ENCODE measurements around the gene PLEKHG5. TPM values are rescaled to one million over a fixed set of nuclear protein-coding genes. Genes with fewer than 3 reads are reported as not detected.

Gene PLEKHG5, protein sequence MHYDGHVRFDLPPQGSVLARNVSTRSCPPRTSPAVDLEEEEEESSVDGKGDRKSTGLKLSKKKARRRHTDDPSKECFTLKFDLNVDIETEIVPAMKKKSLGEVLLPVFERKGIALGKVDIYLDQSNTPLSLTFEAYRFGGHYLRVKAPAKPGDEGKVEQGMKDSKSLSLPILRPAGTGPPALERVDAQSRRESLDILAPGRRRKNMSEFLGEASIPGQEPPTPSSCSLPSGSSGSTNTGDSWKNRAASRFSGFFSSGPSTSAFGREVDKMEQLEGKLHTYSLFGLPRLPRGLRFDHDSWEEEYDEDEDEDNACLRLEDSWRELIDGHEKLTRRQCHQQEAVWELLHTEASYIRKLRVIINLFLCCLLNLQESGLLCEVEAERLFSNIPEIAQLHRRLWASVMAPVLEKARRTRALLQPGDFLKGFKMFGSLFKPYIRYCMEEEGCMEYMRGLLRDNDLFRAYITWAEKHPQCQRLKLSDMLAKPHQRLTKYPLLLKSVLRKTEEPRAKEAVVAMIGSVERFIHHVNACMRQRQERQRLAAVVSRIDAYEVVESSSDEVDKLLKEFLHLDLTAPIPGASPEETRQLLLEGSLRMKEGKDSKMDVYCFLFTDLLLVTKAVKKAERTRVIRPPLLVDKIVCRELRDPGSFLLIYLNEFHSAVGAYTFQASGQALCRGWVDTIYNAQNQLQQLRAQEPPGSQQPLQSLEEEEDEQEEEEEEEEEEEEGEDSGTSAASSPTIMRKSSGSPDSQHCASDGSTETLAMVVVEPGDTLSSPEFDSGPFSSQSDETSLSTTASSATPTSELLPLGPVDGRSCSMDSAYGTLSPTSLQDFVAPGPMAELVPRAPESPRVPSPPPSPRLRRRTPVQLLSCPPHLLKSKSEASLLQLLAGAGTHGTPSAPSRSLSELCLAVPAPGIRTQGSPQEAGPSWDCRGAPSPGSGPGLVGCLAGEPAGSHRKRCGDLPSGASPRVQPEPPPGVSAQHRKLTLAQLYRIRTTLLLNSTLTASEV
- 3.3 TPM for polyA plus RNA-seq (2012; ENCODE audit: insufficient read depth, insufficient read length)

DNA sequence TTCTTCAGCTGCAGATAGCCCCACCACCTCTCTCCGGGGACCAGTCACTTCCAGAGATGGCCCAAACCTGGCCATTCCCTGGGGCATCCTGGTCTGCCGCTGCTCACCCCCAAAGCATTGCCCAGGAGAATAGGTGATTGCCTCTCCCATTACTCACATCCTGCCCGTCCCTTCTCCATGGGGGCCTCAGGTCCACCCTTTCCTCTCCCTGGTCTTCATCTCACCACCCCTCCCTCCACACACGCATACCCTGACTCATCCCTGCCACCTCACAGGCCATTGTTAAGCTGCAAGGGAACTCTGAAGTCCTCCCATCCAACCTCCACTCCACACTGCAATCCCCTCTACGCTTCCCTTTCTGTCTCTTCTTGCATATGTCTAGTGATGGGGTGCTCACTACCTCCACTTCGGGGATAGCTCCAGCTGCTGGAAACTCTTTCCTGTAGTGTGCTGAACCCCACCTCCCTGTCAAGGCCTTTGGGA, at the start of gene PLEKHG5:
PLEKHG5 (minus strand) TSS at position 188 of the 483 bp plus-strand sequence. CDS start 14,096 bp downstream, outside the sequence.
- DNase-seq (ENCODE audit: low read depth, low spot score), result no peak
- H3K4me3 ChIP-seq (ENCODE audit: low read length), result peak within 1 kb of the TSS; percentile 80

DNA sequence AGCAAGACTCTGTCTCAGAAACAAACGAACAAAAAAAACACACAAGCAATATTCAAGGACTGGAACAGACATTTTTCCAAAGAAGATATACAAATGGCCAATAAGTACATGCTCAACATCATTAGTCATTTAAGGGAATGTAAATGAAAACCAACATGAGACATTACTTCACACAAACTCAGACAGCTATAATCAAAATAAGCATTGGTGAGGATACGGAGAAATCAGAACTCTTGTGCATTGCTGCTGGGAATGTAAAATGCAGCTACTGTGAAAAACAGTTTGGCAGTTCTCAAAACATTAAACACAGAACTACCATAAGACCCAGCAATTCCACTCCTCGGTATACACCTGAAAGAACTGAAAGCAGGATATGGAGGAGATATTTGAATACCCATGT, 47.5 kb upstream of the PLEKHG5 start:
- no peak overlapping the region for H3K4me3 ChIP-seq (ENCODE audit: low read length)
- no peak for DNase-seq (ENCODE audit: low read depth, low spot score)

DNA sequence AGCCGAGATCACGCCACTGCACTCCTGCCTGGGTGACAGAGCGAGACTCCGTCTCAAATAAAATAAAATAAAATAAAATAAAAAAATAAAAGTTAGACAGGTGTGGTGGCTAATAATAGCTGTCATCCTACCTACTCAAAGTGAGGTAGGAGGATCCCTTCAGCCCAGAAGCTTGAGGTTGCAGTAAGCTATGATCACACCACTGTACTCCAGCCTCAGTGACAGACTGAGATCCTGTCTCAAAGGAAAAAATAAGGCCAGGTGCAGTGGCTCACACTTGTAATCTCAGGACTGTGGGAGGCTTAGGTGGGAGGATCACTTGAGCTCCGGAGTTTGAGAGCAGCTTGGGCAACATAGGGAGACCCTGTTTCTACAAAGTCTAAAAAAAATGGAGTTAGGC, 44.8 kb upstream of the PLEKHG5 start:
- DNase-seq (ENCODE audit: low read depth, low spot score), result no peak
- no peak overlapping the region for H3K4me3 ChIP-seq (ENCODE audit: low read length)

DNA sequence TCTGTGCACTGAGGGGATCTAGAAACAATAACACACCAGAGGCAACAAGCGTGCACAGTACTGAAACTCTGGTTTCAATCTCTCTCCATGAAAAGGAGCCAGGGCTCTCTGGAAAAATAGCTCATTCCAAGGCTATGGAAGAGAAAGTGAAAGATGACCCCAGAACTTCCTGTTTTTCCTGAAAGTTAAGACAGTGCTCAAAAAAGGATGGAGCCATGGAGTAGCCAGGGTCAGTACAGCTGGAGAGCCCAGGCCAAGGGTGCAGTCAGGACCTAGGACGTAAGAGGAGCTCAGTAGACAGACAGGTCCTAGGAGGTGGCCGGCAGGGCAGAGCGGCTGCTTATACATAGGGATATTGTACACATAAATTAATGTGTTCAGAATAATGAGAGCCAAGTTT, 43.7 kb upstream of the PLEKHG5 start:
- DNase-seq (ENCODE audit: low read depth, low spot score), result no peak
- no peak overlapping the region for H3K4me3 ChIP-seq (ENCODE audit: low read length)

DNA sequence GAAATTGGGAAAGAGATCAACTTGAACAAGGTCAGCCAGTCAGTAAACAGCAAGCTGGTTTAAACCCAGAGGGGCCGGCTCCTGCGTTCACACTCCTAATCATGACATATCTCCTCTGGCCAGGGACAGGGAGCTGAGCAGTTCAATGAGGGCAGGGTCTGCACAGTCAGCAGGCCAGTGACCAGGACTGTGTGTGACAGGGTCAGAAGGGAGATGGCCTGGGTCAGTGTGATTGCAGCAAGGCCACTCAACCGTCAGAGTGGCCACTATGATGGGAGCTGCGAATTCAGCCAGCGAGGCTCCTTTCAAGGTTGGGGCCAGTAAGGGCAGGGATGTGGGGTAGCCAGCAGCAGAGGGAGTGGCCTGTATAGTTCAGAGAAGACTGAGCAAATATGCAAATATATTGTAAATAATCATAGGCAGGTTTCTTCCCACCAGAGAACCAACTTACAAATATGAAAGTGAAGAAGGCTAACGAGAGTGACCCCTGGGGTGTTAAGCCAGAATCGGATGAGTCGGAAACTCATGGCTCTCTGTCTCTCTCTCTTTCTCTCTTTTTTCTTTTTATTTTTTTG, 42.9 kb upstream of the PLEKHG5 start:
- H3K4me3 ChIP-seq (ENCODE audit: low read length), result no peak overlapping the region
- no peak for DNase-seq (ENCODE audit: low read depth, low spot score)

DNA sequence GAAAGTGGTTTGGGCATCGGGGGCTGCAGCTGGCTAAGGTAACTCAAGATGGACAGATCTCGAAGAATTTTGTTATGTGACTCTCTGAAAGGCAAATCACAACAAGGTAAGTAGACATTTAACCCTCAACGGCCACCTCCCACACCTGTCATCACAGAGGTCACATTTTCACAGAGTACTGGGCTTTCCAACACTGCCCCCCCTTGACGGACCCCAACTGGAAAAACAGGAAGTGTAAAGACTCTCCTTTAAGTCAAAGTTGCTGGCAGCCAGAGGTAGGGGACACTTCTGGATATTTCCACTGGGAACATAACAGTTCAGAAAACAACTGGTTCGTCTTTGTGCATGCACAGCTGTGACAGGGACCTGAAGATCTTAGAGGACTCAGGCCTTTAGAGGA, 40.5 kb upstream of the PLEKHG5 start:
- no peak overlapping the region for H3K4me3 ChIP-seq (ENCODE audit: low read length)
- DNase-seq (ENCODE audit: low read depth, low spot score), result no peak

DNA sequence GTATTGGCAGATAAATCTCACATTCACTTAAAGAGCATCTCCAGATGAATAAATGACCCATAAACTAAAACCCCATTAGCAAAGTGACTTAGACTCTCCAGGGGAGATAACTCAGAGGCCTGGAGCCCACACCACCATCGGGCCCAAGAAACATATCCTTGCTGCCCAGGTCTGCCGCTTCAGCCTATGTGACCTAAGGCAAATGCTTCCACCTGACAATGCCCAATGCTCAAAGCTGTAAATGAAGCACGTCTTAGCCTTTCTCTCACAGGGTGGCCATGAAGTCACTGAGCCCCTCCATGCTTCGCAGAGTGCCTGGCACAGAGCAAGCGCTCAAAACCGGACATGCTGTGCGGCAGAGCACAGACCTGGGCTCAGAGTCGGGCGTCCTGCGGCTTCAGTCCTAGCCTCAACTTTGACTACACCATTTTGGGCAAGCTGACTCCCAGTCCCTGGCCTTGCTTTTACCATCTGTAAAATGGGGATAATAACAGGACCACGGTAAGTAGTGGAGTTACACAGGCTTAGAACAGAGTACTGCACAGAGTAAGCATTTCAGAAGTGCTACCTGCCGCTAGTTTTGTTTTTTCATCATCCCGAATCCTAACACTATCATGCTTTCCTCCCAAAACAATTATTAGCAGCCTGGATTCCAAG, 39.2 kb upstream of the PLEKHG5 start:
- H3K4me3 ChIP-seq (ENCODE audit: low read length), result no peak overlapping the region

DNA sequence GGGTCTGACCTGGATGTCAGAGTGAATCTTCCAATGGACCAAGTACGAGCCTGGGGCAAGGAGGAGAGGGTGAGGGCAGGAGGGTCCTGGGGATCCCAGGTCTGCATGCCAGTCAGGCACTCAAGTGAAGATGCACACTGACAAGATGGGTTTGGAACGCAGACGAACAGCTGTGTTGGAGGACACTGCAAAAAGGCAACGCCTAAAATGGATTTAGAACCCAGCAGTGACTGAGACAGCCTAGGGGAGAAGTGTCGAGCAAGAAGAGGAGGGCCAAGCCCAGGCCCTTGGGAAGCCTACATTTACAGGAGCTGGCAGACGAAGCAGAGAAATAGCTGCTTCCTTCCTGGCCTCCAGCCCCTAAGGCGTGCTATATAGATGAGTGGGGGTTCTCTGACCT, 37.0 kb upstream of the PLEKHG5 start:
- no peak for DNase-seq (ENCODE audit: low read depth, low spot score)
- no peak overlapping the region for H3K4me3 ChIP-seq (ENCODE audit: low read length)

More for the DNA sequence above, 39.2 kb upstream of the PLEKHG5 start:
- DNase-seq (ENCODE audit: low read depth, low spot score), result no peak

DNA sequence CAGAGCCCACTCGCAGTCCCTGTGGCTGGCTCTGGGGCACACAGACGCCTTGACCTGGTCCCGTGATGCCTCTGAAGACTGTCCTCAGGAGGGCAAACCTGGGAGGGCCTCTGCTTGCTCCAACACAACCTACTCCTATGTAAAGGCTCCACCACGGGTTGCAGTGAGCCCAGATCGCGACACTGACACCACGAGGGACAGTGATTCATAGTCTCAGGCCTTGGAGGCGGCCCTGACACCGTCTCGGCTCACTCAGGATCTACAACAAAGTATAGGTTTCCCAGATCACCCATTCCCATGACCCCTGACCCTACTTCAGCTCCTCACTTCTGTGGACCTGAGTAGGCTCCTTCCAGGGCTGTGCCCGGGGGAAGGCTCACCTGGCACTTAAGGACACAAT, 34.8 kb upstream of the PLEKHG5 start:
- DNase-seq (ENCODE audit: low read depth, low spot score), result no peak
- no peak overlapping the region for H3K4me3 ChIP-seq (ENCODE audit: low read length)

DNA sequence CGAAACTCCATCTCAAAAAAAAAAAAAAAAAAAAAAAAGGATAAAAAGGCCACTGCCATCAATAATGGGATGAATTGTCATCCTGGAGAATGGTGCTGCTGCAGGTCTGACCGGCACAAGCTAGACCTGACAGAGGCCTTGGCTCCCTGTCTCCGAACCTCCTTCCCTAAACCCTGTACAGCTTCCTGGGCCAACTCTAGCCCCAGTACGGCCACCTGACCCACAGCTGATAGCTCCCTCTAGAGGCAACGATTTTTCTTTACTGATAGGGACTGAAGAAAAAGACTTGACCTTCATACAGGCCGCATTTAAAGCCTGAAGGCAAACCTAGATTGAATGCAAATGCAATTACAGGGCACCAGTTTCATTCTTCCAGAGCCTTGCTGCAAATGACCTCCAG, 32.1 kb upstream of the PLEKHG5 start:
- no peak for DNase-seq (ENCODE audit: low read depth, low spot score)
- H3K4me3 ChIP-seq (ENCODE audit: low read length), result no peak overlapping the region

DNA sequence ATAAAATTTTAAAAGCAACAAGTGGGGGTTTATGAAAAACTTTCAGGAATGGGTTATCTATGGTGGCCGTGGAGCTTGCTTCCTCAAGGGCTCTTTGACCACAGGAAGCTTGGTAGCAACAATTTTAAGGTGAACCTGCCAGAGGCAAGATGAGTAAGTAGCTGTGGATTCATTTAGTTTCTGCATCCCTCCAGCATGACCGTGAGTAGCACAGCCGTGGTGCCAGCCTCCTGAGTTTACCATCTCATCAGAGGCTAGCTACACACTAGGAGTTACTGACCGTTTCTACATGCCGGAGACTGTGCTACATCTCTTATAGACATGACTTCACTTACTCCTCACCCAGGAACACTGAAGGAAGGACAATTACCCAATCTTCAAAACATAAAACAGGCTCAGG, 30.1 kb upstream of the PLEKHG5 start:
- H3K4me3 ChIP-seq (ENCODE audit: low read length), result no peak overlapping the region
- DNase-seq (ENCODE audit: low read depth, low spot score), result no peak

DNA sequence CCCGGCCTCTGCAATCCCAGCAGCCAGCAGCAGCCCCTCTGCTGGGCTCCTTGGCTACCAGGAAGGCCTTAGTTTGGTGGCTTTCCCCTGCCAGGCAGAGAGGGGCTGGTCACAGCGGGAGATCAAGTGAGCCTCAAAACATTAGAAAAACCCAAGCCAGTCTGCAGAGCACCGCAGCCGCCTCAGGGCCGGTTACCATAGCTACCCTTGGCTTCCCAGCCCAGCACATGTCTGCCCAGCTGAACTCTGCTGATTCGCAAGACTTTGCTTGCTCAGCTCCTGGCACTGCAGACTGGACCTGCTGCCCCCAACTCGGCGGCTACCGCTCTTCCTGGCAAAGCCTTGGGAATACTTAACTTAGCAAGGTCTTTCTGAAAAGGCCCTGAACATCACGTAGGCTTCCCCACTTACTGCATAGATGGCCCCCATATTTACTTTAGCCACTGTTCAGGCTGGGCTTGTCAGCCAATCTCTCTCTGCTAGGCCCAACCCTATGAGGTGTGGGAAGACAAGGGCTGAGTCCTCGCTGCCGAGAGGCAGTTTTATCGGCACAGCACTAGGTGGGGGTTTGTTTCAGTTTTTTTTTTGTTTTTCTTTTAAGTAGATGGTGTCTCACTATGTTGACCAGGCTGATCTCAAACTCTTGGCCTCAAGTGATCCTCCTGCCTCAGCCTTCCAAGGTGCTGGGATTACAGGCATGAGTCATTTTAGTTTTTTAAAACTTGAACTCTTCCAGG, 28.6 kb upstream of the PLEKHG5 start:
- no peak for DNase-seq (ENCODE audit: low read depth, low spot score)
- H3K4me3 ChIP-seq (ENCODE audit: low read length), result no peak overlapping the region

DNA sequence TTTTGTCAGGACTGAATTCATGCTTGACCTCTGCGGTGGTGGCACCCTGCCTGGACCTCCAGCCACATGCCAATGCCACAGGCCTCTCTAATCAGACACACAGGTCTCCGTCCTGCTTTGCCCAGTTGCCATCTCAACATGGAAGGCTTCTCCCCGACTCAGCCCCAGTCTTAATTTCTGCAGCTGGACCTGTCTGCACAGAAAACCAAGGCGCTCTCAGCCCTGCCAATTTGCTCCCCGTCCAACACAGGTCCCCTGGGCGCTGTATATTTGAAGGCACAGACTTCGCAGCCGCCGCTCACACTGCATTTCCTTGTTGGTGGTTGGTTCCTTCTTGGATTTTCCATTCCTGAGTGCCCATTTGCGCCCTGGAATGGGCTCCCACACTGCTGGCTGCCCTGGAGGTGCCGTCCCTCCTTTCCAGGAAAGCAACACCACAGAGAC, 28.0 kb upstream of the PLEKHG5 start:
- DNase-seq (ENCODE audit: low read depth, low spot score), result no peak
- H3K4me3 ChIP-seq (ENCODE audit: low read length), result no peak overlapping the region

DNA sequence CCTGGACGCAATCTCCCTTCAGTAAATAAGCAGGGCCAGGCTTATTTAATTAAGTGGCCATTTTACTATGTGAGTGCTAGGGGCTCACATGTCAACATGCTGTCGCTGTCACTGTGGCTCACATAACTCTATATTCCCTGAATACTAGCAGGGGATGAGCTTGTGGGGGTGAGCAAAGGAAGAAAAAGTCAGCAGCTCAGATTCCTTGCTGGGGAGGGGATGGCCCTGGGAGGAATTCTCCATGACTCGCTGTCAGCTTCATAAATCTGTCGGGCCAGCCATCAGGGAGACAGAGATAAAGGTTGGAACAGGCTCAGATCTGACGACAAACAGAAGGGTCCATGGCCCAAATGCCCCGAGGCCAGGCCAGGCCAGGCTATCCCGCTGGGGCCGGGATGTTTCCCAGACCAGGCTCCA, 26.0 kb upstream of the PLEKHG5 start:
- no peak for DNase-seq (ENCODE audit: low read depth, low spot score)

DNA sequence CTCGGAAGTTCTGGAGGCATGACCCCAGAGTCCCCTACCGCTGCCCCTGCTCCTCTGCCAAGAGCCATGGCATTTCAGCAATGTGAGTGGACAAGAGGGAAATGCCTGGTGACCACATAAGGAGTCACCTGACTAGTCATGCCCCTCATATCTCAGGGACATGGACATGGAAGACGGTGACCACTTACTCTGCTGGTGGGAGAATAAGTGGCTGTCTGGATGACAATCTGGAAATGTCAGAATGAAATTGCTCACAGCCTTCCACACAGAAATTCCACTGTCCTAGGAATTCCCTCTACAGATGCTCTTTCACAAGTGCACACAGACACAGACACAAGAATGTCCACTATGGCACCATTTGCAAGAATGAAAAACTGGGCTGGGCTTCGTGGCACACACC, 24.3 kb upstream of the PLEKHG5 start:
- no peak for DNase-seq (ENCODE audit: low read depth, low spot score)
- no peak overlapping the region for H3K4me3 ChIP-seq (ENCODE audit: low read length)

More for the DNA sequence above, 26.0 kb upstream of the PLEKHG5 start:
- H3K4me3 ChIP-seq (ENCODE audit: low read length), result no peak overlapping the region

DNA sequence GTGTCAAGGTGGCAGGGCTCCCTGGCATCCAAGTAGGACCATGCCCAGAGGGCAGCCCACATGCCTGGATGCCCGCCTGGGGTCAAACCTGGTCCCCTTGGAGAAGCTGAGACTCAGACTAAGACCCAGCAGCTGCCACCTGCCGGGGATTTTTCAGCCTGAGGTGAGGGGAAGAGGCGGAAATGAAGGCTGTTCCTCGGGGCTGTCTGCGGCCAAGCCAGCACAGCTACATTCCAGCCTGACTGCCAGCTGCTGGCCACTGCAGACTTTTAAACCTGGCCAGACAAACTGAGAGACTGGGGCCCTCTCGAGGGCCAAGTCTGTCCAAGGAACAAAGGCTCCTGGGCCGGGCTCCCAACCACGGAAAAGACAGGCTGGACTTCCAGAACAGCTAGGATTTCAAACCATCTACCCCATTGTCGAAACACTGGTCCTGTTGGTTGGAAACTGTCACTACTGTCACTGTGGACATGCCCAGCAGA, 21.9 kb upstream of the PLEKHG5 start:
- H3K4me3 ChIP-seq (ENCODE audit: low read length), result no peak overlapping the region
- DNase-seq (ENCODE audit: low read depth, low spot score), result no peak

DNA sequence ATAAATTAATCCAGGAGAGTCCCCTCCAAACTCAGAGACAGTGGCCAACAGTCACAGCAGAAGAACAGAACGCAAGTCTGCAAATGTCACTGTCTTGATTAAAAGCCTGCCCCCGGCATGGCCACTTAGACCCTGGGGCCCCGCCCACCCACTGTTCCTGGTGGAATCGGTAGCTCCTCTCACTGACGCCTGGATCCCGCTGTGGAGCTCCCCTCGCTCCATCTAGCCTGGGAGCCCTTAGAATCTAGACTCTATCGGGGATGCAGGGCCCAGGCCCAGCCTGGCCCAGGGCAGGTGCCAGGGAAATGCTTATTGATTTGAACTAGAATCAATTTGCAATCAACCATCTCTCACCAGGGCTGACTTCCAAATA, 21.4 kb upstream of the PLEKHG5 start:
- H3K4me3 ChIP-seq (ENCODE audit: low read length), result no peak overlapping the region
- no peak for DNase-seq (ENCODE audit: low read depth, low spot score)

DNA sequence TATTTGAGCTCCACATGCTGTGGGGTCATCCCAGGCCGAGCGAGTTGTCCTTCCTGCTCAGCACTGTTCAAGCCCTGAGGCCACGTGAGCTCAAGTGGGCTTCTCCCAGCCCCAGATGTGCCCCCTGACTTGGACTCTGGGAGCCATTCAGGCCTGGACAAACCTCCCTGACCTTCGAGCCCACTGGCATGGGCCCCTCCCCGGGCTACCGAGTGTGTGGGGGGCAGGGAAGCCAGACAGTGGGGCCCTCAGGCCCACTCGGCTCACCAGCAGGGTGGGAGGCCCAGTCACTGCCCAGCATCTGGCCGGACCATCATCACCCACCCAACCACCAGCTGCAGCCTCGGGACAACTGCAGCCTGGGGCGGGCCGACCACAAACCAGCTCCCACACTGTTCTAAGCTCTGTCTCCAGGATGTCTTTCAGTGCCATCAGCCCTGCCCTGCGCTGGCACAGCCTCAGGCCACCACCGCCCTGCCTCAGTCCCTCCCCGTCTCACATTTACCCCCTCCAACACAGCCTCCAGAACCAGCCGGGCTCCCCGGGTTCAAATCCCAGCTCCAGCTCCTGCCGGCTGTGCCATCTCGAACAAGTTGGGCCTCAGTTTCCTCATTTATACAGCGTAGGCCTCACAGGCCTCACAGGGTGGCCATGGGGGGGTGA, 20.9 kb upstream of the PLEKHG5 start:
- no peak overlapping the region for H3K4me3 ChIP-seq (ENCODE audit: low read length)
- DNase-seq (ENCODE audit: low read depth, low spot score), result no peak
